C4-2B (cell line): ENCODE measurements around the gene WAPL.
"Not testable (repeated sequence)": the region's sequence is repeated elsewhere in the genome, so short reads cannot be mapped to it uniquely, and the experiment has no call there.

Source experiments
- H3K27ac ChIP-seq: fragments of 450-650 bp; 2 replicates; pipeline ENCODE4 v1.5.1; 2017
- ZFX ChIP-seq: fragments of 450-650 bp; IDR thresholded peaks from 2 replicates; pipeline ENCODE4 v1.6.1; 2017
- TF ChIP-seq, protein P1 (sequence below): fragments of 450-650 bp; conservative IDR thresholded peaks from 2 replicates; pipeline ENCODE4 v1.5.1; 2017; ENCODE audit warnings: mild to moderate bottlenecking

Gene WAPL

GRCh38 chr10:86526606-86527005, 5.0 kb upstream of the WAPL start:
- TF ChIP-seq ZFX = no peak
- TF ChIP-seq, protein P1, sequence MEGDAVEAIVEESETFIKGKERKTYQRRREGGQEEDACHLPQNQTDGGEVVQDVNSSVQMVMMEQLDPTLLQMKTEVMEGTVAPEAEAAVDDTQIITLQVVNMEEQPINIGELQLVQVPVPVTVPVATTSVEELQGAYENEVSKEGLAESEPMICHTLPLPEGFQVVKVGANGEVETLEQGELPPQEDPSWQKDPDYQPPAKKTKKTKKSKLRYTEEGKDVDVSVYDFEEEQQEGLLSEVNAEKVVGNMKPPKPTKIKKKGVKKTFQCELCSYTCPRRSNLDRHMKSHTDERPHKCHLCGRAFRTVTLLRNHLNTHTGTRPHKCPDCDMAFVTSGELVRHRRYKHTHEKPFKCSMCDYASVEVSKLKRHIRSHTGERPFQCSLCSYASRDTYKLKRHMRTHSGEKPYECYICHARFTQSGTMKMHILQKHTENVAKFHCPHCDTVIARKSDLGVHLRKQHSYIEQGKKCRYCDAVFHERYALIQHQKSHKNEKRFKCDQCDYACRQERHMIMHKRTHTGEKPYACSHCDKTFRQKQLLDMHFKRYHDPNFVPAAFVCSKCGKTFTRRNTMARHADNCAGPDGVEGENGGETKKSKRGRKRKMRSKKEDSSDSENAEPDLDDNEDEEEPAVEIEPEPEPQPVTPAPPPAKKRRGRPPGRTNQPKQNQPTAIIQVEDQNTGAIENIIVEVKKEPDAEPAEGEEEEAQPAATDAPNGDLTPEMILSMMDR = no peak
- H3K27ac ChIP-seq = no peak overlapping the region

GRCh38 chr10:86525713-86526112, 4.1 kb upstream of the WAPL start:
- not testable (repeated sequence) for H3K27ac ChIP-seq

- no peak for TF ChIP-seq ZFX
- TF ChIP-seq, protein P1 = no peak
- no peak overlapping the region for H3K27ac ChIP-seq
Observed at GRCh38 chr10:86524225-86524962, 2.8 kb upstream of the WAPL start.

DNA sequence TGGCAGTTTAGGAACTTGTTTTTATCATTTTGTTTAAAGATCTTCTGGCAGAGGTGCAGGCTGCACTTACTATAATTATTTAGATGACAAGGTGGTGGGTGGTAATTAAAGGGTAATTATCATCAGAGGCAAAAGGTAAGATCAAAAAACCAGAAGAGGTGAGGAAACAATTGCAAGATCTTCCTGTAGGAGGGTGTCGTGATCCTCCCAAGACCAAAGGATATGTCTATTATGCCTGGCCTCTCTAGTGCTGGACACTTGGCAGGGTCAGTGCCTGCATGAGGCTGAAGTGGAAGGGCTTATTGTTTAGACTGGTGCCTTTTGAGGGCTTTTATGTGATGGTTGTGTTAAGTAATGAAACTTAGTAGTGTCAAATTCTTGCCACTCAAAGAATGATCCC, 1.8 kb upstream of the WAPL start:
- no peak for TF ChIP-seq ZFX
- TF ChIP-seq, protein P1 = no peak; the same call in 1 of the 2 replicates

GRCh38 chr10:86522510-86522855, 891 bp upstream of the WAPL start:
- peak overlapping the region; percentile 92 for H3K27ac ChIP-seq
- no peak for TF ChIP-seq ZFX
- TF ChIP-seq, protein P1 = no peak

More for the DNA sequence above, 1.8 kb upstream of the WAPL start:
- no peak overlapping the region for H3K27ac ChIP-seq

DNA sequence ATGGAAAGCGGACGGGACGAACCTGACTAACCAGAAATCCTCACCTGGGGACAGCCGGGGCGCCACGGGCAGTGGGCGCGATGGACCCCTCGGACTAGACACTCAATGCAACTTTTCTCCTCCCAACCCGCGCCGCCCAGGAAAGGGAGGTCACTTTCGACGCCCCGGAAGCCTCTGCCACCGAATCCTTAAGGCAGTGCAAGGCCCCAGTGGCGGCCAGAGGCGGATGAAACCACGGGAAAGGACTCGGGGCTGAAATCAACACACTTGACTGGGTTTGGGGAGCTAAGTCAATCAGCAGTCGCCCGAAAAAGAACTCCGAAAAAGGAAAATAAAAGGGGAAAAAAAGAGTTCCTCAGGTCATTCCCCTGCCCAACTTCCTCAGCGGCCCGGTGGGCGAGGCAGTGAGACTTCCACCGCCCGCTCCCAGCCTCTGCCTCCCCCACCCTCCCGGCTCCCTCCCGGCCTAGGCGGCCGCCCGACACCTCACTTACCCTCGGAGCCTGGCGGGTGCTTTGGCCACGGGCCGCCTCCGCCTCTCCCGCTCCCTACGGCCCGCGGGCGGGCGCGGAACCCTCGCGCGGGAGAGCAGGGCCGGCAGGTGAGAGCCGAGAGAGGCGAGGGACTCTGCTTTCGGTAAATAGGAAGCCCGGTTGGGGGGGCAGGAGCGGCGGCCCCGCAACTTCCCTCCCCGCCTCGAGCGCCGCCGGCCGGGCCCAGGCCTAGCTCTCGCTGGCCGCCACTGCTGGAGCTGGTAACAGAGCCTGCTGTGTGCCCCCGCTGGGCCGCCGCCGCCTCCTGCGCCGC, 518 bp downstream of the WAPL start:
- peak overlapping the region; percentile 92 for H3K27ac ChIP-seq
- TF ChIP-seq, protein P1 = no peak
- no peak; the same call in 1 of the 2 replicates for TF ChIP-seq ZFX

DNA sequence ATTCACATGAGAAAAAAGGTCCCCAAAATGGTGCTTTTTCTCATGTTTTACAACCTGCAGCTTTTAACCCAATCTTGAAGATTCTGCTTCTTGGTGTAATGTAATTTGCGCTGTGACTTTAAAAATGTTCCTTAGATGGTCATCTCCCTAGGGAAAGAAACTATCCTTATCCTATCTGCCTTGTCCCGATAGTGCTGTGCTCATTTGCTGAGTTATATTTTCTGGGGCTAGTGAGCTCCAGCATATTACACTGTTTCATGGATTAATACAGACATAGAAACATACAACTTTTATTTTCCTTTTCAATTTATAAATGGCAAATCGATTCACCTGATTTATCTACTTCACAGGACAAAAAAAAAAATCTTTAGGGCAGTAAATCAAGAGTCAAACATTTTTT, 2.8 kb downstream of the WAPL start:
- no peak overlapping the region for H3K27ac ChIP-seq
- TF ChIP-seq ZFX = no peak
- TF ChIP-seq, protein P1 = no peak
